Measurements from ENCODE around the gene CLDN24.

The CLDN24 gene

GRCh38 chr4:183350317-183351071 lies 28.3 kb upstream of the CLDN24 start:
- H3K9me3 Mint-ChIP-seq: peaks cover 4% of the 10 kb centered on the region
- no peak overlapping the region for H3K27ac Mint-ChIP-seq
- H3K4me1 Mint-ChIP-seq: no peaks in the 10 kb centered on the region
- ATAC-seq: no peak
- H3K36me3 Mint-ChIP-seq: no peaks in the 10 kb centered on the region
- no peak overlapping the region for H3K4me3 Mint-ChIP-seq
- H3K27me3 Mint-ChIP-seq: peaks cover 26% of the 10 kb centered on the region

DNA sequence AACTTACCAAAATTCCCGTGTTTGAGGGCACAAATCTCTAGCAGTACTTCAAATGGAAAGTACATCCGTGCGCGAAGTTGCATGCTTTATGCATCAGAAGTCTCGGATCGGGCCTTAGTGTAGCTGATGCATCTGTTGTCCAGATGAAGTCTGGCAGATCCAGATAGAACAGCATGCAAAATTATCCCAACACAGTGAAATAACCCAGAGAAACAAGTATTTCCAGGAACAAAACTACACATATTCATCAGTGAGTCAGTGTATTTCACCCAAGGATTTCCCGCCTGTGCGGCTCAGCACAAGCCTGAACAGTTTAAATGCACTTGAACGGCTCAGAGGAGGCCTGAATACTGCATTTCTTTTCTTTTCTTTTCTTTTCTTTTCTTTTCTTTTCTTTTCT lies 27.4 kb upstream of the CLDN24 start:
- ATAC-seq: no peak
- peaks cover 34% of the 10 kb centered on the region for H3K27me3 Mint-ChIP-seq
- no peak overlapping the region for H3K4me3 Mint-ChIP-seq
- H3K36me3 Mint-ChIP-seq: no peaks in the 10 kb centered on the region
- H3K4me1 Mint-ChIP-seq: no peaks in the 10 kb centered on the region
- peaks cover 4% of the 10 kb centered on the region for H3K9me3 Mint-ChIP-seq
- H3K27ac Mint-ChIP-seq: no peak overlapping the region

- Mint-ChIP-seq H3K9me3 (peaks cover 4% of the 10 kb centered on the region), H3K4me1 (no peaks in the 10 kb centered on the region), H3K27ac (no peak overlapping the region), H3K27me3 (peaks cover 41% of the 10 kb centered on the region), H3K4me3 (no peak overlapping the region), H3K36me3 (no peaks in the 10 kb centered on the region)
- ATAC-seq: no peak
Measured at GRCh38 chr4:183348706-183349659, 26.8 kb upstream of the CLDN24 start.

DNA sequence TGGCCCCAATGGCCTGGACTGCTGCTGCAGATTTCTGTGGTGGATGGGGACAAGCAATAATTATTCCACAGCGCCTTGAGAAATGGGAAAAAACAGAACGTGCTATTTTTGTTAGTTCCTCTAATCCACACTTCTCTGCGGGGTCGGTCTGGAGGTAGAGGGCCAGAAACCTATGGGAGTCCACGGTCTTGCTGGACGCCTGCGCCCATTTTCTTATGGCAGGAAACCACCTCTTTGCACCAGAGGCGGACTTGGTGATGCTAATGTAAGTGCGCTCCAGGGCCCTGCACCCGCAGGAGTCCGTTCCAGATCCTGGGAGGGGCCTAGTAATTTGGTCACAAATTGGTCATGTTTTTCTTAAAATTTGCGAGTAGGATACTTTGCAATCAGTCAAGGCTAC lies 25.9 kb upstream of the CLDN24 start:
- Mint-ChIP-seq H3K9me3 (peaks cover 4% of the 10 kb centered on the region), H3K4me3 (no peak overlapping the region), H3K36me3 (no peaks in the 10 kb centered on the region), H3K4me1 (peaks cover 2% of the 10 kb centered on the region), H3K27ac (no peak overlapping the region), H3K27me3 (peaks cover 49% of the 10 kb centered on the region)
- ATAC-seq: no peak

DNA sequence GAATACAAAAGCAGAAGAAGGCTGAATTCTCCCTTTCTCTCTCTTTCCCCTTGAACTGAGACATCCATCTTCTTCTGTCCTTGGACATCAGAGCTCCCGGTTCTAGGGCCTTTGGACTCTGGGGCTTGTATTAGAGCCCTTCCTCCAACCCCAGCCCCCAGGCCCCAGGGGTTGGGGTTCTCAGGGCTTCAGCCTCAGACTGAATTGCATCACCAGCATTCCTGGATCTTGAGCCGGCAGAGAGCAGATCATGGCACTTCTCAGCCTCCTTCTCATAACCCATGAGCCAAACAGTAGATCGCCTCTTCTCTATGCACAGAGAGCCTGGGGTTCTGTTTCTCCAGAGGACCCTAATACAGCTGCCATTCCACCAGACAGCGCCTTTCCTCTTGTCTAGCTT lies 25.3 kb upstream of the CLDN24 start:
- Mint-ChIP-seq H3K36me3 (no peaks in the 10 kb centered on the region), H3K27me3 (peaks cover 54% of the 10 kb centered on the region), H3K4me3 (no peak overlapping the region), H3K27ac (no peak overlapping the region), H3K4me1 (peaks cover 5% of the 10 kb centered on the region), H3K9me3 (peaks cover 4% of the 10 kb centered on the region)
- ATAC-seq: no peak

- H3K27ac Mint-ChIP-seq: no peak overlapping the region
- peaks cover 4% of the 10 kb centered on the region for H3K9me3 Mint-ChIP-seq
- peaks cover 54% of the 10 kb centered on the region for H3K27me3 Mint-ChIP-seq
- no peaks in the 10 kb centered on the region for H3K36me3 Mint-ChIP-seq
- no peak for ATAC-seq
- no peak overlapping the region for H3K4me3 Mint-ChIP-seq
- peaks cover 5% of the 10 kb centered on the region for H3K4me1 Mint-ChIP-seq
Measured at GRCh38 chr4:183347146-183347545, 24.9 kb upstream of the CLDN24 start.

DNA sequence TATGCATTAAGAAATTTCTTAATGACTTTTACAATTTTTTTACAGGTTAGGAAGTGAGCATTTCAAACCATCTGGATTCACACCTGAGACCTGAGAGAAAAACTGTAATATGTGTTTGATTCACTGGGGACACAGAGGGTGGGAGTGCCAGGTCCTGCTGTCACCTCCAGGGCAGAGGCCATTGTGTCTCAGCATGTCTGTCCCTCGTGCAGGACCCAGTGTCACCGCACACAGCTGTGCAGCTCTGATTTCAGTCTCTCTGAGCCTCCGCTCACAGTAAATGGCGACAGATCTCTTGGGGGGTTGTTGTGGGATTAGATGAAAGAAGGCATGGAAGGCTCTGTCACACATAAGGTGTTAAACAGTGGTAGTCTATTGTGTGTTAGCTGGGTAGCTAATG lies 23.0 kb upstream of the CLDN24 start:
- peaks cover under 1% of the 10 kb centered on the region for H3K9me3 Mint-ChIP-seq
- H3K4me3 Mint-ChIP-seq: no peak overlapping the region
- H3K27ac Mint-ChIP-seq: no peak overlapping the region
- ATAC-seq: no peak
- H3K27me3 Mint-ChIP-seq: peaks cover 36% of the 10 kb centered on the region
- peaks cover 5% of the 10 kb centered on the region for H3K4me1 Mint-ChIP-seq
- no peaks in the 10 kb centered on the region for H3K36me3 Mint-ChIP-seq

DNA sequence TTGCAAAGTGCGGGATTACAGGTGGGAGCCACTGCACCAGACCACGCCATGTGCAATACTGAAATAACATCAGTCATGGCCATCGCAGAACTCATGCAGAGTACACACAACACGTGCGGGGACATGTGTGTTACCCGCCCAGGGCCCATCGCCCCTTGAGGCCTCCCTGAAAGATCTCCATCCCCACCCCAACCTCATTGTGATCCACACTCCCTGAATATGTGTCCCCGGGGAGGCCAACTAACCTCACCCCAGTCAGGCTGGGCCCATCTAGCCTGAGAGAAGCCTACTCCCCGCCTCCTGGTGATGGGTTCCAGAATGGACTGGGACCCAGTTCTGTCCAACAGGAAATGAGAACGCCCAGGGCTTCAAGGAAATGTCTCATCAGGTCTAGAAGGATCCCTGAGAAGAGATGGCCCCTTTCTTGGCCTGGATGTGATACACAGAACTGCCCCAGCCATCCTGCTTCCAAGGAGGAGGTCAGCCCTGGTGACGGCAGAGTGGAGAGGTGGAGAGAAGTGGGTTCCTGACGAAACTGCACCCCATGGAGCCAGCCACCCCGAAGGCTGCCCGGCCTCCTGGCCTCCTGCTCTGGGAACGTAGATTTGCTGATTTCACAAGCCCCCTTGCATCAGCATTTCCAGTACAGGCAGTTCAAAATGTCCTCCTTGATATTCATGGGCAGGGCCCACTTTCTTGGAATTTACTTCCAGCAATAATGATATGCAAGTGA lies 22.5 kb upstream of the CLDN24 start:
- Mint-ChIP-seq H3K27me3 (peaks cover 32% of the 10 kb centered on the region), H3K4me1 (peaks cover 5% of the 10 kb centered on the region), H3K36me3 (no peaks in the 10 kb centered on the region), H3K27ac (no peak overlapping the region), H3K9me3 (no peaks in the 10 kb centered on the region), H3K4me3 (no peak overlapping the region)
- no peak for ATAC-seq

DNA sequence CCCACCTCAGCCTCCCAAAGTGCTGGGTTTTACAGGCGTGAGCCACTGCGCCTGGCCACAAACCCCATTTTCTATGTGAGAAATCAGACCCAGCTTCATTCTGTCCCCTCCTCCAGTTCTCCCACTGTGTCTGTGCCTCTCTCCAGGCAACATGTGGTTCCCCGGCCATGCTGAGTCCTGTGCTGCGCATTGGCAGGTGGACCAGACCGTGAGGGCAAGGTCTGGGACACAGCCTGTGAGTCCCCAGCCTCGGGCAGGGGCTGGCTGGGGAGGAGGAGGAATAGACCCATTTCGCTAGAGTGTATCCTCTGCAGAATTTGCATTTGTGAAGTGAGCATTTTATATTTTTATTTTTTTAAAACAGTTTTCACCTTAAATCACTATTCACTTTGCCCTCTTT lies 21.5 kb upstream of the CLDN24 start:
- Mint-ChIP-seq H3K9me3 (no peaks in the 10 kb centered on the region), H3K27ac (no peak overlapping the region), H3K4me3 (no peak overlapping the region), H3K4me1 (peaks cover 5% of the 10 kb centered on the region), H3K27me3 (peaks cover 32% of the 10 kb centered on the region), H3K36me3 (no peaks in the 10 kb centered on the region)
- no peak for ATAC-seq

DNA sequence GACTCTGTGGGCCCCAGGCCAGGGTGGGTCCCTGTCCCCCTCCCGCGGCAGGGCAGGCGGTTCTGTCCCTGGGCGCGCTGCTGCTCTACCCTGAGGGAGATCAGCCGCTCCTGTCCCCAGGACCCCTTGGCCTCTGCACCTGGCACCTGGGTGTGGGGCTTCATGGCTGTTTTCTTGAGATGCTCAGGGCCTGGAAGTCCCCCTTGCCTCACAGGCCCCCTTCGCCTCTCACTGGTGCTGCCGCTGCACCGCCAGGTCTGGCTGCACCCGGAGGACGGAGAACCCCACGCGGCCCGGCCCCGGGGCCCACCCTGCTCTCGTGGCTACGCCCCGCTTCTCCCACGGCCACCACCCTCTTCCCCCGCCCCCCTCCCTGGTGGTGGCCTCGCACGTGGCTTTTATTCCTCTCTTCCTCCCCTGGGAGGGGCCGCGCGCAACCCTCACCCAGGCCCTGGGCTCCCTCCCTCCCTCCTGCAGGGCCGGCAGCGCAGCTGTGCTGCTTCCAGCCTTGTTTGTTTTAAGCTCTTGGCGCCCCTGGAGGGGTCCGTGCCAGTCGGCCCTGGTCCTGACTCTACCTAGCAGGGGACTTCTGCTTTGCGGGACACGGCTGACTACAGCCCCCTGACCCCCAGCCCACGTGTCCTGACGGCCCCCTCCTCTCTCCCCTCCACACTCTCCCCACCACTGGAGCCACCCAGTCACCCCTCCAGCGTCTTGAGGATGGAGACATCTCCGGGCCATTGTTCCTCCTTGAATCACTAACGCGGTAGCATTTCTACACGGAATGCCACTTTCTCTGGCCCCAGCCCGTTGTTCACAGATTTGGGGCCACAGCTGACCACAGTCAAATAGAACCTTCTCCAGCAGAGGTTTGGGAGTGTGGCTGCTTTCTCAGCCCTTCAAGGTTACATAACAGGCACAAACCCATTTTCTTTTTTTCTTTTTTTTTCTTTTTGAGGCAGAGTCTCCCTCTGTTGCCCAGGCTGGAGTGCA lies 20.6 kb upstream of the CLDN24 start:
- H3K36me3 Mint-ChIP-seq: no peaks in the 10 kb centered on the region
- H3K27me3 Mint-ChIP-seq: peaks cover 32% of the 10 kb centered on the region
- no peak overlapping the region for H3K4me3 Mint-ChIP-seq
- peak; percentile 20 for ATAC-seq
- H3K4me1 Mint-ChIP-seq: peaks cover 5% of the 10 kb centered on the region
- H3K9me3 Mint-ChIP-seq: no peaks in the 10 kb centered on the region
- no peak overlapping the region for H3K27ac Mint-ChIP-seq

DNA sequence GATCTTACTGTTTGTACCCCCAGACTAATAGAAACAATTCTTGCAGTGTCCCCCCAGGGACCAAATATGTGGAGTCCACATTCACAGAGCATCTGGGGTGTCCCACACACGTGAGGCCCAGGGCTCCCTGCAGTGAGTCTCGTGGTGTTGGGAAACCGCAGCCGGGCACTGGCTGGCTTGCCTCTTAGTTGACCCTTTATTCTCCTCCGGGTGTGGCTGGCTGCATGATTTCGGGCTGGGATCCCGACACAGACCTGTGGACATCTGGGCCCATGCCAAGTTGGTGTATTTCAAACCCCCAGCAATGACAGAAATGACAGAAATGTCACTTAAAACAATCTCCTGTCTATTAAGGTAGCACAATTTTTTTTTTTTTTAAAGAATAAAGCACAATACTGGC lies 15.6 kb upstream of the CLDN24 start:
- Mint-ChIP-seq H3K36me3 (no peaks in the 10 kb centered on the region), H3K27me3 (peaks cover 21% of the 10 kb centered on the region), H3K27ac (no peak overlapping the region), H3K4me1 (no peaks in the 10 kb centered on the region), H3K9me3 (no peaks in the 10 kb centered on the region), H3K4me3 (no peak overlapping the region)
- ATAC-seq: no peak

- Mint-ChIP-seq H3K36me3 (no peaks in the 10 kb centered on the region), H3K9me3 (no peaks in the 10 kb centered on the region), H3K27ac (no peak overlapping the region), H3K4me3 (no peak overlapping the region), H3K27me3 (peaks cover 24% of the 10 kb centered on the region), H3K4me1 (no peaks in the 10 kb centered on the region)
- no peak for ATAC-seq
Measured at GRCh38 chr4:183337349-183337748, 15.1 kb upstream of the CLDN24 start.

GRCh38 chr4:183335369-183335940 lies 13.2 kb upstream of the CLDN24 start:
- Mint-ChIP-seq H3K9me3 (no peaks in the 10 kb centered on the region), H3K4me1 (no peaks in the 10 kb centered on the region), H3K36me3 (no peaks in the 10 kb centered on the region), H3K27ac (no peak overlapping the region), H3K4me3 (no peak overlapping the region), H3K27me3 (peaks cover 34% of the 10 kb centered on the region)
- no peak for ATAC-seq

DNA sequence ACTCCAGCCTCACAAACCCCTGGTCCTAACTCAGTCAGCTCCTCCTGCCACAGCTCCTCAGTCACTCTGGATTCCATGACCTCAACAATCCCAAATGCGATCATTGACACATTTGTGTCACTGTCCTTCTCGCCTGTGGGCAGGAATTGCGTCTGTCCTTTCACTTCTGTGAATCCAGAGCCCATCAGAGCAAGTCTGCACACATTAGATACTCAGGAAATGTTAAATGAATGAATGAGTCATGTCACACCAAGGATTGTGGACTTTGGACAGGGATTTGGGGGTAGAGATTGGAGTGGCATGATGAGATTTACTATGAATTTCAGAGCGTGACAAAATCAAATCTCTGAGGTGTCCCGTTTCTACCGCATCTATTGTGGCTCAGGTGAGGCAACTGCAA lies 11.8 kb upstream of the CLDN24 start:
- Mint-ChIP-seq H3K4me1 (no peaks in the 10 kb centered on the region), H3K27ac (no peak overlapping the region)

More for the DNA sequence above, 11.8 kb upstream of the CLDN24 start:
- no peak for ATAC-seq
- Mint-ChIP-seq H3K36me3 (no peaks in the 10 kb centered on the region), H3K4me3 (no peak overlapping the region), H3K27me3 (peaks cover 34% of the 10 kb centered on the region), H3K9me3 (peaks cover 3% of the 10 kb centered on the region)

All from stimulated activated memory B cell treated with anti-CD40 and anti-IgM and Interleukin-4, amounts not matched to agents 10 μg/mL and 1 μg/mL and 100 μg/mL, for 72 hours (primary cell).